ENCODE results near the gene BMP6. TPM values are rescaled to one million over a fixed set of nuclear protein-coding genes. Genes with fewer than 3 reads are reported as not detected.
A peak's percentile ranks its signal among the peaks of the same experiment; 100 is the strongest.

Gene BMP6
- polyA plus RNA-seq, 2 of the 4 experiments (the other 2 are of a cell fraction): 8.4 to 23.0 TPM

DNA sequence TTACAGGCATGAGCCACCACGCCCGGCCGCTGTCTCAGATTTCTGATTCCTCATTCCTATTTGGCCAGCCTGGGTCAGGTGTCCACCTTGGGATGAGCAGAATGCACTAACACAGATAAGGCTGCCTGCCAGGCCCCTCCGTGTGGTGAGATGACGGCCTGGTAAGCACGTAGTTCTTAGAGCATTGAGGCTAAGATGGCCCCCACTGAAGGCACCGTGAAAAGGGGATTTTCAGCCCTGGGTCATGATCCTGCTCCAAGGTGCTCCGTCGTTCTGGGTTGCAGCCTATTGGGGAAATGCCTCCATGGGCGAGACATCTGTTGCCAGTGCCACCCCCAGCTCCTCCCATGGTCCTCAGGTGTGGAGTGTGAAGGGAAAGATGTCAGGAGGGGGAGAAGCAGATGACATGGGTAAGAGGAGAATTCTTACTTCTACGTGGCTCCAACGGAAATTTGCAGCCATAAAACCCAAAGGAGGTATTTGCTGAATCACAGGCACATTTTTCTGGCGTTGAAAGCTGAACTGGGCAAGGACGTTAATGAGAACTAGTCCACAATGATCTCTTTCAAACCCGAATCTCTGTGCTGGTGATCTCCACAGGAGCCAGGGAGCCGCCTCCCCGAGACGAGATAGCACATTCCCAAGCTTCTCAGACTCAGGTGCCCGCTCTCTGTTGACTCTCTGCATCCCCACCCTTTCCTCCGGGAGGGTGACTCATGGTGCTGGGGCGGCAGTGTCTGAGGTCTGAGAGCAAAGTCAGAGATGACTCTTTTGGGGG lies 34.0 kb upstream of the BMP6 start (continued):
- TF ChIP-seq EHMT2 (IDR thresholded peaks at IDR 0.05; ENCODE audit: low read depth) (no peak), FOSL2 (IDR thresholded peaks at IDR 0.05) (peak; percentile 75), FOSL2 (CRISPR knock-in tag; IDR thresholded peaks at IDR 0.05) (peak; percentile 95), JUN (IDR thresholded peaks at IDR 0.05) (peak; percentile 30 to 67; a peak in 2 of 5 replicates), EP300 (IDR thresholded peaks at IDR 0.05) (peak; percentile 67 to 76; a peak in 3 of 5 replicates), CHD2 (IDR thresholded peaks at IDR 0.05; ENCODE audit: low read length, partially characterized antibody) (no peak)
- TF ChIP-seq, protein P1, sequence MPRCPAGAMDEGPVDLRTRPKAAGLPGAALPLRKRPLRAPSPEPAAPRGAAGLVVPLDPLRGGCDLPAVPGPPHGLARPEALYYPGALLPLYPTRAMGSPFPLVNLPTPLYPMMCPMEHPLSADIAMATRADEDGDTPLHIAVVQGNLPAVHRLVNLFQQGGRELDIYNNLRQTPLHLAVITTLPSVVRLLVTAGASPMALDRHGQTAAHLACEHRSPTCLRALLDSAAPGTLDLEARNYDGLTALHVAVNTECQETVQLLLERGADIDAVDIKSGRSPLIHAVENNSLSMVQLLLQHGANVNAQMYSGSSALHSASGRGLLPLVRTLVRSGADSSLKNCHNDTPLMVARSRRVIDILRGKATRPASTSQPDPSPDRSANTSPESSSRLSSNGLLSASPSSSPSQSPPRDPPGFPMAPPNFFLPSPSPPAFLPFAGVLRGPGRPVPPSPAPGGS (IDR thresholded peaks at IDR 0.05): no peak; the same call in 2 of the 3 replicates

DNA sequence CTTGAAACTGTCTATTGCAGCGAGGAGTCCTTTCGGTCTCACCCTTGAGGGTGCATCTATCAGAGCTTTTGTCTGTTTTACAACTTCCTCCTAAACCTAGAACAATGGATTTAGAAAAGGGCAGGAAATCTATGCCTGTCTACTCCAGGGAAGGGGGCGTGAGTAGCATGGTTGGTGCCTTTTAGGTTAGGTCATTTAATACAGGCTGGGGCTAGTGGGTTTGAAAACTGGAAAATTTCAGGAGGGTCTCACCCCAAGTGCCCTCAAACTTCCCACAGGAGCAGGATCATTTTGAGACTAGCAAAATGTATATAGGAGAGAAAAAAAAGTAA lies 33.5 kb upstream of the BMP6 start:
- no peak for FAIRE-seq
- WGBS (ENCODE audit: missing lambda C conversion rate): 7% methylated on average over 3 of the region's 3 CpGs
- no peak; a peak in 2 of 6 replicates for ATAC-seq

GRCh38 chr6:7693827-7694226 lies 32.1 kb upstream of the BMP6 start:
- 89% methylated on average over 10 of the region's 10 CpGs for WGBS (ENCODE audit: missing lambda C conversion rate)
- H3K4me3 ChIP-seq: no peak overlapping the region
- DNase-seq (ENCODE audit: low read depth in 1 of 2, low spot score in 1 of 2) (no peak), ATAC-seq (no peak), FAIRE-seq (no peak)
- H3K27ac ChIP-seq: peak overlapping the region; percentile 93 to 97
- no peak overlapping the region for H3K4me2 ChIP-seq
- peaks cover 61% of the 10 kb centered on the region for H3K4me1 ChIP-seq
- ChIA-PET CTCF (no interaction called here), POLR2A (no interaction called here)
- TF ChIP-seq, protein P2, sequence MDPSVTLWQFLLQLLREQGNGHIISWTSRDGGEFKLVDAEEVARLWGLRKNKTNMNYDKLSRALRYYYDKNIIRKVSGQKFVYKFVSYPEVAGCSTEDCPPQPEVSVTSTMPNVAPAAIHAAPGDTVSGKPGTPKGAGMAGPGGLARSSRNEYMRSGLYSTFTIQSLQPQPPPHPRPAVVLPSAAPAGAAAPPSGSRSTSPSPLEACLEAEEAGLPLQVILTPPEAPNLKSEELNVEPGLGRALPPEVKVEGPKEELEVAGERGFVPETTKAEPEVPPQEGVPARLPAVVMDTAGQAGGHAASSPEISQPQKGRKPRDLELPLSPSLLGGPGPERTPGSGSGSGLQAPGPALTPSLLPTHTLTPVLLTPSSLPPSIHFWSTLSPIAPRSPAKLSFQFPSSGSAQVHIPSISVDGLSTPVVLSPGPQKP (IDR thresholded peaks at IDR 0.05; ENCODE audit: low read depth, low read length): no peak
- no peaks in the 10 kb centered on the region for H3K9me3 ChIP-seq

More for the DNA sequence above, 33.5 kb upstream of the BMP6 start:
- TF ChIP-seq EP300 (IDR thresholded peaks at IDR 0.05) (peak in 1 of 2 experiments; percentile 2; a peak in 1 of 5 replicates), JUN (IDR thresholded peaks at IDR 0.05) (0 out of 5 replicates have a peak, but pooled peaks of 1 of the 2 experiments have one; percentile 18)
- TF ChIP-seq, protein P3, sequence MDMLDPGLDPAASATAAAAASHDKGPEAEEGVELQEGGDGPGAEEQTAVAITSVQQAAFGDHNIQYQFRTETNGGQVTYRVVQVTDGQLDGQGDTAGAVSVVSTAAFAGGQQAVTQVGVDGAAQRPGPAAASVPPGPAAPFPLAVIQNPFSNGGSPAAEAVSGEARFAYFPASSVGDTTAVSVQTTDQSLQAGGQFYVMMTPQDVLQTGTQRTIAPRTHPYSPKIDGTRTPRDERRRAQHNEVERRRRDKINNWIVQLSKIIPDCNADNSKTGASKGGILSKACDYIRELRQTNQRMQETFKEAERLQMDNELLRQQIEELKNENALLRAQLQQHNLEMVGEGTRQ (IDR thresholded peaks at IDR 0.05): no peak
- H3K4me3 ChIP-seq: 0 out of 3 replicates have a peak overlapping the region, but pooled peaks have one; percentile 7
- H3K4me1 ChIP-seq: peaks cover 66% of the 10 kb centered on the region
- no peaks in the 10 kb centered on the region for H3K9me3 ChIP-seq
- ChIA-PET CTCF (interaction anchor here (1.1 to 2.3 kb wide), 3 partner anchors 17 to 76 kb away, joined by 3 to 6 read pairs (median 3); no protein-coding TSS in a partner anchor), POLR2A (interaction anchor here (1.0 kb wide), 1 partner anchor 20 kb away, joined by 5 read pairs; no protein-coding TSS in a partner anchor)
- no peak for DNase-seq (ENCODE audit: low read depth in 1 of 2, low spot score in 1 of 2)
- peak overlapping the region; percentile 80 for H3K4me2 ChIP-seq
- H3K27ac ChIP-seq: peak overlapping the region; percentile 93 to 97

- Histone ChIP-seq H3K4me1 (peaks cover 56% of the 10 kb centered on the region), H3K27ac (peak overlapping the region; percentile 82 to 85), H3K4me2 (no peak overlapping the region), H3K4me3 (no peak overlapping the region), H3K9me3 (no peaks in the 10 kb centered on the region)
- ChIA-PET POLR2A (no interaction called here), CTCF (interaction anchor here (1.8 kb wide), 1 partner anchor 26 kb away, joined by 3 read pairs; no protein-coding TSS in a partner anchor)
- DNase-seq (ENCODE audit: low read depth in 1 of 2, low spot score in 1 of 2) (no peak), FAIRE-seq (no peak), ATAC-seq (no peak)
- 91% methylated on average over 8 of the region's 8 CpGs for WGBS (ENCODE audit: missing lambda C conversion rate)
- TF ChIP-seq ZFP36 (IDR thresholded peaks at IDR 0.05; ENCODE audit: borderline replicate concordance, partially characterized antibody) (no peak), EHMT2 (IDR thresholded peaks at IDR 0.05; ENCODE audit: low read depth) (no peak), MAFK (IDR thresholded peaks at IDR 0.05; ENCODE audit: partially characterized antibody) (no peak), ZSCAN20 (CRISPR knock-in tag; IDR thresholded peaks at IDR 0.05) (no peak), FOSB (CRISPR knock-in tag; IDR thresholded peaks at IDR 0.05) (no peak), CEBPB (IDR thresholded peaks at IDR 0.05) (no peak), HOXA7 (CRISPR knock-in tag; IDR thresholded peaks at IDR 0.05) (no peak), PBX3 (IDR thresholded peaks at IDR 0.05) (no peak), CHD4 (IDR thresholded peaks at IDR 0.05; ENCODE audit: borderline replicate concordance) (no peak), HMGXB4 (CRISPR knock-in tag; IDR thresholded peaks at IDR 0.05; ENCODE audit: borderline replicate concordance) (no peak), JUNB (IDR thresholded peaks at IDR 0.05) (no peak)
- TF ChIP-seq, protein P4, sequence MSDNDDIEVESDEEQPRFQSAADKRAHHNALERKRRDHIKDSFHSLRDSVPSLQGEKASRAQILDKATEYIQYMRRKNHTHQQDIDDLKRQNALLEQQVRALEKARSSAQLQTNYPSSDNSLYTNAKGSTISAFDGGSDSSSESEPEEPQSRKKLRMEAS (IDR thresholded peaks at IDR 0.05): no peak
Observed at GRCh38 chr6:7696061-7696460, 29.8 kb upstream of the BMP6 start.
